Effector memory CD4-positive, alpha-beta T cell (primary cell): ENCODE data around the gene RFXAP.

ENCODE experiments used
- DNase-seq, 3 donors: peaks; one replicate each; pipeline ENCODE4 v3.0.0-alpha.2; 2020
- H3K27ac ChIP-seq: 2 replicates; pipeline ENCODE4 v1.7.0; 2013; ENCODE audit warnings: mild to moderate bottlenecking, low read length, moderate library complexity; ENCODE audit not compliant: insufficient read depth, poor library complexity, severe bottlenecking
- H3K27me3 ChIP-seq: replicated peaks from 2 replicates; pipeline ENCODE4 v1.7.0; 2013; ENCODE audit warnings: mild to moderate bottlenecking, low read length; ENCODE audit not compliant: insufficient read depth, control insufficient read depth, poor library complexity, severe bottlenecking
- H3K36me3 ChIP-seq: 2 replicates; pipeline ENCODE4 v1.7.0; 2013; ENCODE audit warnings: mild to moderate bottlenecking, low read length, moderate library complexity; ENCODE audit not compliant: control insufficient read depth, insufficient read depth
- H3K4me1 ChIP-seq: 2 replicates; pipeline ENCODE4 v1.7.0; 2013; ENCODE audit warnings: low read length, mild to moderate bottlenecking; ENCODE audit not compliant: control insufficient read depth, insufficient read depth, poor library complexity, severe bottlenecking
- H3K4me3 ChIP-seq: 2 replicates; pipeline ENCODE4 v1.7.0; 2013; ENCODE audit warnings: low read length, low read depth, mild to moderate bottlenecking; ENCODE audit not compliant: insufficient read depth, poor library complexity, severe bottlenecking
- H3K9me3 ChIP-seq: 2 replicates; pipeline ENCODE4 v1.7.0; 2013; ENCODE audit warnings: mild to moderate bottlenecking, low read length, moderate library complexity; ENCODE audit not compliant: control insufficient read depth

RFXAP gene

GRCh38 chr13:36814465-36814864 lies 4.6 kb upstream of the RFXAP start:
- no peaks in the 10 kb centered on the region for H3K9me3 ChIP-seq
- H3K4me1 ChIP-seq, result no peaks in the 10 kb centered on the region
- H3K27ac ChIP-seq, result no peak overlapping the region
- H3K4me3 ChIP-seq, result no peak overlapping the region
- no peaks in the 10 kb centered on the region for H3K36me3 ChIP-seq
- DNase-seq, result no peak
- no peaks in the 10 kb centered on the region for H3K27me3 ChIP-seq

- no peak overlapping the region for H3K4me3 ChIP-seq
- DNase-seq, result no peak
- no peaks in the 10 kb centered on the region for H3K9me3 ChIP-seq
- no peak overlapping the region for H3K27ac ChIP-seq
- no peaks in the 10 kb centered on the region for H3K36me3 ChIP-seq
- no peaks in the 10 kb centered on the region for H3K4me1 ChIP-seq
- no peaks in the 10 kb centered on the region for H3K27me3 ChIP-seq
These were observed 4.0 kb upstream of the RFXAP start for GRCh38 chr13:36815062-36815461.

- Histone ChIP-seq H3K4me1 (peaks cover 10% of the 10 kb centered on the region), H3K27me3 (no peaks in the 10 kb centered on the region), H3K27ac (peak overlapping the region; percentile 79), H3K36me3 (no peaks in the 10 kb centered on the region), H3K9me3 (no peaks in the 10 kb centered on the region), H3K4me3 (peak overlapping the region; percentile 94)
- no peak for DNase-seq
These were observed 822 bp upstream of the RFXAP start for GRCh38 chr13:36817996-36818803.

GRCh38 chr13:36819739-36820090 lies 693 bp downstream of the RFXAP start:
- peak overlapping the region; percentile 79 for H3K27ac ChIP-seq
- peaks cover 10% of the 10 kb centered on the region for H3K4me1 ChIP-seq
- no peaks in the 10 kb centered on the region for H3K9me3 ChIP-seq
- no peaks in the 10 kb centered on the region for H3K27me3 ChIP-seq
- peak in 2 of 3 donors; percentile 2 to 13 for DNase-seq
- H3K4me3 ChIP-seq, result peak overlapping the region; percentile 94
- no peaks in the 10 kb centered on the region for H3K36me3 ChIP-seq

- no peak for DNase-seq
- H3K27ac ChIP-seq, result no peak overlapping the region
- no peaks in the 10 kb centered on the region for H3K9me3 ChIP-seq
- H3K4me3 ChIP-seq, result peak overlapping the region; percentile 94
- H3K36me3 ChIP-seq, result peaks cover 5% of the 10 kb centered on the region
- H3K4me1 ChIP-seq, result peaks cover 10% of the 10 kb centered on the region
- H3K27me3 ChIP-seq, result no peaks in the 10 kb centered on the region
These were observed 1.2 kb downstream of the RFXAP start for GRCh38 chr13:36820222-36820621.

- H3K27ac ChIP-seq, result no peak overlapping the region
These were observed 3.8 kb downstream of the RFXAP start for GRCh38 chr13:36822785-36823184.

GRCh38 chr13:36829753-36830152 lies 10.7 kb downstream of the RFXAP start:
- no peak overlapping the region for H3K4me3 ChIP-seq
- DNase-seq, result no peak
- no peaks in the 10 kb centered on the region for H3K27me3 ChIP-seq
- H3K36me3 ChIP-seq, result peaks cover 11% of the 10 kb centered on the region
- H3K27ac ChIP-seq, result no peak overlapping the region
- H3K4me1 ChIP-seq, result no peaks in the 10 kb centered on the region
- H3K9me3 ChIP-seq, result no peaks in the 10 kb centered on the region

More at GRCh38 chr13:36822785-36823184, 3.8 kb downstream of the RFXAP start:
- Histone ChIP-seq H3K9me3 (no peaks in the 10 kb centered on the region), H3K4me1 (peaks cover 10% of the 10 kb centered on the region), H3K4me3 (no peak overlapping the region), H3K36me3 (peaks cover 11% of the 10 kb centered on the region), H3K27me3 (no peaks in the 10 kb centered on the region)
- DNase-seq, result no peak

GRCh38 chr13:36831291-36831690 lies 12.3 kb downstream of the RFXAP start:
- H3K4me1 ChIP-seq, result no peaks in the 10 kb centered on the region
- no peaks in the 10 kb centered on the region for H3K27me3 ChIP-seq
- H3K4me3 ChIP-seq, result no peak overlapping the region
- H3K27ac ChIP-seq, result no peak overlapping the region
- DNase-seq, result no peak
- peaks cover 4% of the 10 kb centered on the region for H3K36me3 ChIP-seq
- H3K9me3 ChIP-seq, result no peaks in the 10 kb centered on the region

GRCh38 chr13:36834299-36834698 lies 15.3 kb downstream of the RFXAP start:
- H3K9me3 ChIP-seq, result no peaks in the 10 kb centered on the region
- no peak overlapping the region for H3K4me3 ChIP-seq
- H3K27me3 ChIP-seq, result no peaks in the 10 kb centered on the region
- DNase-seq, result no peak
- no peak overlapping the region for H3K27ac ChIP-seq
- no peaks in the 10 kb centered on the region for H3K36me3 ChIP-seq
- H3K4me1 ChIP-seq, result no peaks in the 10 kb centered on the region

GRCh38 chr13:36837354-36838092 lies 18.5 kb downstream of the RFXAP start:
- no peak for DNase-seq
- H3K4me1 ChIP-seq, result no peaks in the 10 kb centered on the region
- H3K4me3 ChIP-seq, result no peak overlapping the region
- H3K27ac ChIP-seq, result no peak overlapping the region
- no peaks in the 10 kb centered on the region for H3K27me3 ChIP-seq
- H3K36me3 ChIP-seq, result no peaks in the 10 kb centered on the region
- H3K9me3 ChIP-seq, result no peaks in the 10 kb centered on the region
